Stimulated activated CD8-positive, alpha-beta memory T cell treated with anti-CD3 and anti-CD28 coated beads, Interleukin-12 subunit alpha, Interleukin-12 subunit beta, amount 100 ng/mL, for 1 hour (primary cell): ENCODE measurements around the gene PLOD3.

Experiments
- DNase-seq: peaks from one replicate; pipeline ENCODE4 v3.0.0-alpha.2; 2020; ENCODE audit warnings: low read depth

The PLOD3 gene

DNA sequence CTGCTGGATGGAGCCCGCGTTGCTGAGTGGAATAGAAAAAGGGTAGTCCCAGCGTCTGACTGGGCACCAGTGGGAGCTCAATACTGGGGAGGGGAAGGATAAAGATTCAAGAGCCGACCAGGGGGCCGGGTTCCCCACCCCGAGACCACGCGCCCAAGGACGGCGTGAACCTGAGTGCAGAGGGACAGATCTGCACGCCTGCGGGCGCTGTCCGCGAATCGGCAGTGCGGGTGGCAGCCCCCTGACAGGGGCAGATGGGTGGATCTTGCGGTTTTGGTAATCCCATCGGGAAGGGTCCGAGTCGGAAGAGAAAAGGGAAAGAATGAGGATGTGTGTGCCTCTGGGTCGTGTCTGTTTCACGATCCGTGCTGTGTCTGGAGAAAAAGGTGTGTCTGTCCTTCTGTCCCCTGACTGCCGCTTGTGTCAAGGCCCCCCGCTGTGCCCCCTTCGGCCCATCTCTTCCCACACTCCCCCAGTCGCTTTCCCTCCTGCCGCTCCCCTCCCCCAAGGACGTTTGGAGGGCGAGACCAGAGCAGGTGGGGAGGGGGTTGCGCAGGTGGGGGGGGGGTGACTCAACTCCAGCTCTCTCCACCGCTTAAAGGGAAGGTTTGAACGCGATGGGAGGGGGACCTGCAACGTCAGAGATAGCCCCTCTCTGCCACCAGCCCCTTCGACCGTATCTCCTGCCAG lies 51.3 kb downstream of the PLOD3 start:
- no peak for DNase-seq

DNA sequence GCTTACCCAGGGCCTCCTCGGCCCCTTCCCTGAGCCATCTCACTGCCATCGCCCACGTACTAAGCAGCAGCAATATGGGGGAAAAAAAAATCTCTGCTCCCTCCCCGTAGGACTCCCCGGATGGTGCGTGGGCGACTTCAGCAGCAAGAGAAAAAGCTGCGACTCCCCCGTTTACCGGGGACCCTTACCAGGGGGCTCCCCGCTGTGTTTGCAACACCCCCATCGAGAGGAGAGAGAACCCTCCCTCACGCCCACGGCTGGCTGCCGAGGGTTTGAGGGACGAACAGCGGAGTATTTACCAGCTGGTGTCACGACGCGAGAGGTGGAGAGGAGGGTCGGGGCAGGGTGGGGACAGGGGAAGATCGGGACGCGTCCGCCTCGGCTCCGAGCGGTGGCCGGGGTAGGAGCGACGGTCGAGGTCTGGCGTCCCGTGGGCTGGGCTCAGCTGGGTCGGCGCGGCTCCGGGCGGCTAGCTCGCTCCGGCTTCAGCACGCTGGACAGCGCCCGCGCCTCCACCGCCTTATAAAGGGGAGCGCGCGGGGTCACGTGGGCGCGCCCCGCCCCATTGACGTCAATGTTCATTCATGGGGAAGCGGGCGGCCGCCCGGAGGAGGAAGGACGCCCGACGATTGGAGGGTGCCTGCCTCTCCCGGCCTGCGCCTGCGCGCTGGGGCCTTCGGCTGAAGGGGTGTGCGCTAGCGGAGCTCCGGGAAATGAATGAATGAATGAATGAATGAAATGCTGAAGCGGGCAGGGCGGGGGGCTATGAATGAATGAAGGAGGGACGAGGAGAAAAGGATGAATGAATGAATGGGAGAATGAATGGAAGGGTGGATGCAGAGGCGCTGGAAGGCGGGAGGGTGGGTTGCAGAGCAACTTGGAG lies 52.1 kb downstream of the PLOD3 start, which contains the start of gene VGF:
VGF (minus strand) TSS at position 495 of the 883 bp plus-strand sequence. CDS start 726 bp downstream, outside the sequence.
- DNase-seq, result peak; percentile 83

DNA sequence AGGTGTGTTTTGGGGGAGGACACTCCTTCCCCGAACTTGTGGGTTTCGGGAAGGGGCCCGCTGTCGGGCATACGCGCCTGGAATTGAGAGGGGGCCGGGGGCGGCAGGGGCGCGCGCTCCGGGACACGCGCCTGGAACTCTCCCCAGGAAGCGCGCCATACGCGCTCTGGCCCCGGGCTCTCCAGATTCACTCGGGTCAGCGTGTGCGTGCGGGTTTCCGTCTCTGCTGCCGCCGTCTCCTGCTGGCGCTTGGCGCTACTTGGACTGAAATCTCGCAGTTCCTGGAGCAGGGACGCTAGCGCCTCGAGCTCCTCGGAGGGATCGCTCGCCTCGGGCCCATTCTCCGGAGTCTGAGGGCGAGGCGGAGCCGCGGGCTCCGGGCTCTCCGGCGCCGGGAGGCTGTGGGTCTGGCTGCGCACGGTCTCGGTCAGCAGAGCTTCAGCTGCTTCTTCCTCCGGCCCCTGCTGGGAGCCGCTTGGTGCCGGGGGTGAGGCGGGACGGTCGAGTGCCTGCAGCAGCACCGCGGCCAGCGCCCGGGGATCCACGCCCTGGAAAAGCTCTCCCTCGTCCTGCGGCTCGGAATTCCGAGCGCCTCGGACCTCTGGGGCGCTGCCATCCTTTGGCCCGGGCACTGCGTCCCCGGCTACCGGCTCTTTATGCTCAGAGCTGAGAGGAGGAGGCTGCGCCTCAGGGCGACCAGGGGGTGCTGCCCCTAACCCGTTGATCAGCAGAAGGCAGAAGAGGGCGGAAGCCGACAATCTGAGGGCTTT lies 53.1 kb downstream of the PLOD3 start:
- no peak for DNase-seq

GRCh38 chr7:101163279-101164070 lies 53.9 kb downstream of the PLOD3 start:
- DNase-seq, result no peak

- no peak for DNase-seq
Observed at GRCh38 chr7:101162551-101163278, 54.7 kb downstream of the PLOD3 start.

DNA sequence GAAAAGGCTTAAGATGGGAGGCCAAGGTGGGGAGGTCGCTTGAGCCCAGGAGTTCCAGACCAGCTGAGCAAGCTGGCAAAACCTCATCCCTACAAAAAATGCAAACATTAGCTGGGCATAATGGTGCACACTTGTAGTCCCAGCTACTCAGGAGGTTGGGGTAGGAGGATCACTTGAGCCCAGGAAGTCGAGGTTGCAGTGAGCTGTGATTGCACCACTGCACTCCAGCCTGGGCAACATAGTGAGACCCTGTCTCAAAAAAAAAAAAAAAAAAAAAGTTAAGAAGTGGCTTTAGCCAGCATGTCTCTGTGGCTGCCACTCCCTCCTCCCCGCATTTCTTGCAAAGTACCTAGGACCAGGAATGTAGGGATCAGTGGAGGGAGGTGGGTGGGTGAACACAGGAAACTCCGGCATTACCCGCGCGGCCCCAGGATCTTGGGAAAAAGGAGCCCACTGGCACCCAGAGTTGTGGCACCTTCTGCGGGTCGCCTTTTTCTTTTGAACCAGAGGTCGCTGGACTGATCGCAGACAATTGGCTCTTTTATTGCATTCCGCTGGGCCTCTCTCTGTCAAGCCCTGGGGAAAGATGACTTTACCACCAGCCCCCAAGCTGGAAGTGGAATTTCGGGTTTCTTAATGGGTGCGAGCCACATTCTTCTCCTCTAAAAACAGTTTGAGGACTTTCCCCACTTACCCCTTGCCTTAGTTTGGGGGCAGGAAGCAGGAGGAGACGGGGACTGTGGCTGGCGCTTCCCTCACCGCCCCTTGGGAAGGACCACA lies 55.5 kb downstream of the PLOD3 start:
- DNase-seq, result no peak

GRCh38 chr7:101160910-101161309 lies 56.5 kb downstream of the PLOD3 start:
- no peak for DNase-seq

- DNase-seq, result no peak
Observed at GRCh38 chr7:101159696-101160674, 57.4 kb downstream of the PLOD3 start.

GRCh38 chr7:101156866-101157589 lies 60.4 kb downstream of the PLOD3 start:
- no peak for DNase-seq

GRCh38 chr7:101156277-101156676 lies 61.1 kb downstream of the PLOD3 start:
- no peak for DNase-seq
